ENCODE measurements around the gene HAGH.
"Not testable (repeated sequence)": the region's sequence is repeated elsewhere in the genome, so short reads cannot be mapped to it uniquely, and the experiment has no call there.

Gene HAGH

GRCh38 chr16:1826691-1827573 is at the start of gene HAGH, which contains the start of gene FAHD1:
HAGH (minus strand) TSS chr16:1826825; CDS start chr16:1826787, 38 bp downstream.
FAHD1 (plus strand) TSS chr16:1827206; CDS start chr16:1827239, 33 bp downstream.
- DNase-seq: peak; percentile 80

- not testable (repeated sequence) for DNase-seq
These were observed 49.4 kb upstream of the HAGH start for GRCh38 chr16:1876066-1876465.

GRCh38 chr16:1874854-1875253 is 48.2 kb upstream of the HAGH start:
- DNase-seq: no peak

GRCh38 chr16:1871974-1872635 is 45.5 kb upstream of the HAGH start, which contains the start of gene MEIOB:
MEIOB (minus strand) TSS chr16:1872164; CDS start chr16:1868175, 3,989 bp downstream.
- DNase-seq: no peak

- DNase-seq: no peak
These were observed 43.9 kb upstream of the HAGH start for GRCh38 chr16:1870365-1871082.

GRCh38 chr16:1865902-1866690 is 39.5 kb upstream of the HAGH start:
- DNase-seq: no peak

GRCh38 chr16:1863681-1864460 is 37.2 kb upstream of the HAGH start:
- no peak for DNase-seq

GRCh38 chr16:1862394-1862793 is 35.8 kb upstream of the HAGH start:
- DNase-seq: no peak

- no peak for DNase-seq
These were observed 35.1 kb upstream of the HAGH start for GRCh38 chr16:1861730-1862129.

GRCh38 chr16:1859650-1860049 is 33.0 kb upstream of the HAGH start:
- no peak for DNase-seq

GRCh38 chr16:1858189-1858865 is 31.7 kb upstream of the HAGH start:
- DNase-seq: no peak

GRCh38 chr16:1857433-1858097 is 30.9 kb upstream of the HAGH start:
- DNase-seq: no peak

- no peak for DNase-seq
These were observed 25.2 kb upstream of the HAGH start for GRCh38 chr16:1851793-1852192.

- no peak for DNase-seq
These were observed 24.4 kb upstream of the HAGH start for GRCh38 chr16:1850981-1851380.

GRCh38 chr16:1846416-1846815 is 19.8 kb upstream of the HAGH start:
- DNase-seq: no peak

GRCh38 chr16:1845985-1846384 is 19.4 kb upstream of the HAGH start:
- DNase-seq: no peak

GRCh38 chr16:1839554-1839953 is 12.9 kb upstream of the HAGH start:
- DNase-seq: no peak

- DNase-seq: no peak
These were observed 7.5 kb upstream of the HAGH start for GRCh38 chr16:1834096-1834495.

GRCh38 chr16:1832838-1833454 is 6.3 kb upstream of the HAGH start:
- no peak for DNase-seq
